Measurements from ENCODE around the gene LOX.

DNA sequence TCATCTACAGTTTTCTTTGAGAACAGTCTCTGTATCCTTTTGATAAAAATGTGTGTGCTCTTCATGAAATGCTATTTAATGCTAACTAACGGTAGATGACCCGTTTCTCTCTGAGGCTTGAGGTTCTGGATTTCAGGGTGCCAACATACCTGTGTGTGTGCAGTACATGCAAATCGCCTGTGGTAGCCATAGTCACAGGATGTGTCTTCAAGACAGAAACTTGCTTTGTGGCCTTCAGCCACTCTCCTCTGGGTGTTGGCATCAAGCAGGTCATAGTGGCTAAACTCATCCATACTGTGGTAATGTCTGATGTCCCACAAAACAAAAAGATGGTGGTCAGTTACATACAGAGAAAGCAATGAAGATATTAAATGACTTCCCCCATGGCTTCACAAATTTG lies 4.2 kb downstream of the LOX start:
- TF ChIP-seq, protein P1, sequence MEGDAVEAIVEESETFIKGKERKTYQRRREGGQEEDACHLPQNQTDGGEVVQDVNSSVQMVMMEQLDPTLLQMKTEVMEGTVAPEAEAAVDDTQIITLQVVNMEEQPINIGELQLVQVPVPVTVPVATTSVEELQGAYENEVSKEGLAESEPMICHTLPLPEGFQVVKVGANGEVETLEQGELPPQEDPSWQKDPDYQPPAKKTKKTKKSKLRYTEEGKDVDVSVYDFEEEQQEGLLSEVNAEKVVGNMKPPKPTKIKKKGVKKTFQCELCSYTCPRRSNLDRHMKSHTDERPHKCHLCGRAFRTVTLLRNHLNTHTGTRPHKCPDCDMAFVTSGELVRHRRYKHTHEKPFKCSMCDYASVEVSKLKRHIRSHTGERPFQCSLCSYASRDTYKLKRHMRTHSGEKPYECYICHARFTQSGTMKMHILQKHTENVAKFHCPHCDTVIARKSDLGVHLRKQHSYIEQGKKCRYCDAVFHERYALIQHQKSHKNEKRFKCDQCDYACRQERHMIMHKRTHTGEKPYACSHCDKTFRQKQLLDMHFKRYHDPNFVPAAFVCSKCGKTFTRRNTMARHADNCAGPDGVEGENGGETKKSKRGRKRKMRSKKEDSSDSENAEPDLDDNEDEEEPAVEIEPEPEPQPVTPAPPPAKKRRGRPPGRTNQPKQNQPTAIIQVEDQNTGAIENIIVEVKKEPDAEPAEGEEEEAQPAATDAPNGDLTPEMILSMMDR (IDR thresholded peaks at IDR 0.05; ENCODE audit: insufficient read depth, low read depth, low read length): no peak
- TF ChIP-seq EZH2 (IDR thresholded peaks at IDR 0.05; ENCODE audit: insufficient read depth, low read length): no peak

All from astrocyte (in vitro differentiated cells and primary cell).